Activated gamma-delta T cell treated with anti-CD3 and anti-CD28 coated beads, Interleukin-2, amount 50 U/mL, for 16 hours (primary cell): ENCODE measurements around the gene TWF2.
A peak's percentile ranks its signal among the peaks of the same experiment; 100 is the strongest.

Experiments
- DNase-seq: peaks from one replicate; pipeline ENCODE4 v3.0.0-alpha.2; 2020; ENCODE audit warnings: low read depth

TWF2 gene

DNA sequence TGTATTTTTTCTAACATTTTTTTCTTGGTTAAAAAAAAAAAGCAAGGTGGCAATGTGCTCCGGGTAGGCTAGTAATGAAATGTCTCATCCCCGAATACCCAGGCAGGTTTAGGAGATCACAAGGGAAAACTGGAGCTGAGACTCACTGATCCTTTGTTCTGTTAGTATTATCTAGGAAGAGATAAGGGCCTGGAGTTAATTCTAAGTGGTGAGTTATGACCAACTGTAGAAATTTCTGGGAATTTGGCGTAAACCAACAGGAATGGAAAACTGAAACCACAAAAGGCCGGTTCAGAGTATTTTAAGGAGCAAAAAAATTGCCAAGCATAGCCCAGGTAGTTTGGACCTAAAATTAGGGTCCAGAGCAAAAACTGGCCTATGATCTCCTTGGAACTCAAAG, 19.0 kb upstream of the TWF2 start:
- DNase-seq: no peak

DNA sequence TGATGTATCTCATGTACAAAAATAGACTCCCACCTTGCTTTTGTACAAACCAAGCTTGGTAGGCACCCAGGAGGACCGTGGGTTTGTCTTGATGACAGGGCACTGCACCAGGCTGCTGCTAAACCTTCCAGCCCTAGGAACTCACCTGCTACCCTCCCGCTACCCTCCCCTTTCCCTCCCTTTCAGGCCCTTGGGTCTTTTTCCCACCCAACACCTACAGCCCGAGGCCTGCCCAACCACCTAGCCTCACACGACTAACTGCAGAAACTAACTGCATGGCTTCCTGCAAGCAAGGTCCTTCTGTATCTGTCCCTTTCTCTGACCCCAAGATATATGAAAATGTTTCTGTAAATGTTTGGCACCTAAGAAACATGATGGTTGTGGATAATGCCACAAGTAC, 17.7 kb upstream of the TWF2 start:
- no peak for DNase-seq

DNA sequence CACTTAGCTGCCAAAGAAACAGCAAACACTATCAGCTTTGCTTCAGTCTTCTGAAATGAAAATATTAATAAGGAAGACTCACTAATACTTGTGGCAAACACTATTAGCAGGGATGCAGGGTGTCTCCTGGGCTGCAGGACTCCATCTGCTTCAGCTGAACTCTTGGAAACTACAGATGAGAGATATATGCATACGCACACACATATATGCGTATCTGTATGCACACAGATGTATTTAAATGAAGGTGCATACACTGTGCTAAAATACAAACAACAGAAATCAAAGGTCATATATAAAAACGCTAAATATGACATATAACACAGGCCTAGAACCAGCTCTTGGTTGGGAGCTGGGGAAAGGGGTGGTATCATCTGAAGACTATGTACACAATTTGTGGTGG, 17.2 kb upstream of the TWF2 start:
- DNase-seq: no peak

DNA sequence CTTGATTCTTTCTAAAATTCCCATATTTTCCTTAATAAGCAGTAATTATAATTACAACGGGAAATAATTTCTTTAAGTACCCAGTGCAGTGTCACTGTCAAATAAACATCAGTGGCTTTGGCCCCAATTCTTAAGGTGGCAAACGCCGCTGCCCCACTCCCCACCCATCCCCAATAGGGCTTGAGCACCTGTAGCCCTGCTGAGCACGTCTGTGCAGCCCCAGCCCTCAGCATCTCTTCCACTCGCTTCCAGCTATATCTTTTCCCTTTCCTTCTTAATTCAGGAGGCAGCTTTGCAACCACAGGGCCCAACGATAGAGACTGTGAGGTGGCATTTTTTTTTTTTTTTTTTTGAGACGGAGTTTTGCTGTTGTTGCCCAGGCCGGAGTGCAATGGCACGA, 15.7 kb upstream of the TWF2 start:
- DNase-seq: no peak

DNA sequence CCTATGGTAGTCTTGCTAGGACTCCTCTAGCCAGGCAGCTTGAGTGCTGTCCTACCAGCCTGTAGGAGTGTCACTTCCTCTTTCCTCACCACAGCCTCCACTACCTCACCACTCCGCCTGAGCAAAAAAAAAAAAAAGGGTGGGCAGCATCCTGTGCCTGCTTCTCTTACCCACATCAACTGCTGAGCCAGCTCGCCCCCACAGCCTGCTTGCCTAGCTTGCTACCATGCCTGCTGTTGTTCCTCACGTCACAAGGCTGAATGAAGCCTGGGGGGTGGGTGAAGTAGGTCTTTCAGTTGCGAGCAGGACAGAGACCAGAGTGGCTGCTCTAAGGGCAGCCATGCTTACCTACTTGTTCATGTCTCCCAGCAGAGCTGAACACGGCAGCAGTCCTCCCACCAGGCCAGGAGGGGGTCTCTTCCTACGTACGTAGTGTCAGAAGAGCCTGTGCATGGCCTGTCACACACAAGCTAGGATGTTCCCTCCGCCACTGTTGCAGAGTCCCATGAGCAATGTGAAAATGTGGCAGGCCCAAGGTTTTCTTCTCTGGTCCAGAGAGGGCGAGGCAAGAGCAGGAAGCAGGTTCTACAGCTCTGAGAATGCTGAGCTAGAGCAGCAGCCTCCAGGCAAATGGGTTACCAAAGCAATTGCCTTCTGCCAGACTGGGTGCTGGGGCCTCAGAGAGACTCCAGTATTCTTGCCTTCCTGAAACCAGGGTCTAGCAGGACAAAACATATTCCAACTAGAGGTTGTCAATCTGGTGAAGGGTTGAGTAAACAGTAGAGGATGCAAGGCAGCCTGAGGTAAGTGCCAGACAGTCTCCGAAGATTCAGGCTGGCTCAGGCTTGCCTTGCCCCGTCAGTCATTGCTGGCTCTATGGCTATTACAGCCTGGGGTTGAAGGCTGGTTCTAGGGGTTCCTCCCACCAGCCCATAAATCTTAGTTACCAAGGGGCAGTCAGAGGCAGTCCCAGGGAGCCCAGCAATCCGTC, 14.7 kb upstream of the TWF2 start:
- DNase-seq: peak; percentile 83

DNA sequence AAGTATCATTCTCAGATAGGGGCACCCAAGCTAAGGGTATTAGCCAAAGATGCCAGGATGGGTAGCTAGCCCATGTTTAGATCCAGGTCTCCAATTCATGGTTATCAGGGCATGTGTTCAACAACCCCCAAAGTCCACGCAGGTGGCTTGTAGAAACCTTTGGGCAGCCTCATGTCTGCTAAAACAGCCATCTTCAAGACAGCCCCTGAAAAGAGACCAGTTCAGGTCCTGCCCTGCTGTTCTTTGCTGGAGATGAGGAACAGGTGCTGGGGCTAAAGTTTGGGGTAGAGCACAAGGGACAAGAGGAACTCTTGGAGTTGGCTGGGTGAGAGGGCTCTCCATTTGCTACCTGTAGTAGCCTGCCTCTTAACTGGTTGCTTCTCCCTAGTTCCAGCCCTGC, 11.2 kb upstream of the TWF2 start:
- no peak for DNase-seq

- DNase-seq: no peak
Measured at GRCh38 chr3:52249683-52250082, 10.7 kb upstream of the TWF2 start.

GRCh38 chr3:52248816-52249547, 10.0 kb upstream of the TWF2 start:
- no peak for DNase-seq

DNA sequence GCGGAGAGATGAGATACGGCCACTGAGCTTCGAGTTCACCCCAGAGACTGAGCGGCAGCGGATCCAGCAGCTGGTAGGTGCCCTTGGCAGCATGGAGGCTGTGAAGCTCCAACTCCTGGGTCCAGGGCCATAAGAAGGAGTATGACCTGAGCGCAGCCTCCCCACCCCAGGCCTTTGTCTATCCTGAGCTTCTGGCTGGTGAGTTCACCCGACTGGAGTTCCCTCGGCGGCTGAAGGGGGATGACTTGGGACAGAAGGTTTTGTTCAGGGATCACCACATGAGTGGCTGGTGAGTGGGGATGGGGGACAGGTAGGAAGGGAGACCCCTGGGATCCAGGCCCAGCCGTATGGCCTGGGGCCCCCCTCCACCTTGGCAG, 9.2 kb upstream of the TWF2 start:
- no peak for DNase-seq

- no peak for DNase-seq
Measured at GRCh38 chr3:52247409-52248164, 8.6 kb upstream of the TWF2 start.

GRCh38 chr3:52246728-52247408, 7.9 kb upstream of the TWF2 start:
- no peak for DNase-seq

DNA sequence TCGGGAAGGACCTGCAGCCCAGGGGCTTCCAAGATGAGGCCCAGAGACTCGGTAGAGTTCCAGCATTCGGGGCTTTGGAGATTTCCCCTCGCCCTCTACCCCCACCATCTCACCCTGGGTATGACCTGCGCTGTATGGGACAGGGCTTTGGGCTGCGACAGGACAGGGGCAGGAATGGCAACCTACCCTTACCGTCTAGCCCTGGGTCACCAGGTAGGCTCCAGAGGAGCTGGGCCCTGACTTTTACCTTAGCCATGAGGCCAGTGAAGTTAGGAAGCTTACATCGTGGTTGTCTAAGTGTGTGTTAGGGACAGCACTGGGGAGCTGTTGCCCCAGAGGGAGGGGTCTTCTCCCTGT, 7.3 kb upstream of the TWF2 start:
- no peak for DNase-seq

DNA sequence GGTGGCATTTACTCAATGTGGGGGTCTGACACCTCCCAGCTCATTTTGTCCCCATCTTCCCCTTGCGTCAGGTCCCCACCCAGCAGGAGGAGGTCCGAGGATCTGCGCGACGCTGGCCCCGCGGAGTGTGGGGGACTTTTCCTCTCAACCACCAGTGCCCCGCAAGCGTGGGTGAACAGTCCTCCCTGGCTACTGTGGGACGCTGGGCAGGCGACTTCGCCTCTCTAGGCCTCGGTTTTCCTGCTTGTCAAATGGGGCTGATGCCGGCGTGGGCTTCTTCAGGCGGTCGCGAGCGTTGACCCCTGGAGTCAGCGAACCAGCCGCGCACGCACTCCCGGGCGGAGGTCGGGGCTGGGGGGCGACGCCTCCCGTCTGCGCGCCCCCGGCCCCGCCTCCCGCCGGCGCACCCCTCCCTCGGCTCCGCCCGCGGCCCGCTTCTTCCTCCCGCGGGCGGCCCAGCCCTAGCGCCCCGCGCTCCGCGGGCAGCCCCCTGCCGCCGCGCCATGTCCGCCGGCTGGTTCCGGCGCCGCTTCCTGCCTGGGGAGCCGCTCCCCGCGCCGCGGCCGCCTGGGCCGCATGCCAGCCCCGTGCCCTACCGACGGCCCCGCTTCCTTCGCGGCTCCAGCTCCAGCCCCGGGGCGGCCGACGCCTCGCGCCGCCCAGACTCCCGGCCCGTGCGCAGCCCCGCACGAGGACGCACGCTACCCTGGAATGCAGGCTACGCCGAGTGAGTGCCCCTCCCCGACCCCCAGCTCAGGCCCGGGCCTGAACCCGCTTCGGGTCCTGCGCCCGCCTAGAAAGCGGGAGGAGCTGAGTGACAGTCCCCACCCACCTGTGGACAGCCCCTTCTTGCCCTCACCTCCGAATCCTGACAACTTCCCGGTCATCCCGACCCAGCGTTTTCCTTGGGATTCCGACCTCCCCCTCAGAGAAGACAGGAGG, 6.6 kb upstream of the TWF2 start, which contains the start of gene PPM1M:
Gene PPM1M, plus strand, starts transcription at position 438 of the 942 bp plus-strand sequence. Its CDS starts 66 bp downstream, at position 504.
- DNase-seq: peak; percentile 51

GRCh38 chr3:52243791-52244628, 5.1 kb upstream of the TWF2 start:
- DNase-seq: no peak

GRCh38 chr3:52242039-52242438, 3.1 kb upstream of the TWF2 start:
- DNase-seq: no peak

DNA sequence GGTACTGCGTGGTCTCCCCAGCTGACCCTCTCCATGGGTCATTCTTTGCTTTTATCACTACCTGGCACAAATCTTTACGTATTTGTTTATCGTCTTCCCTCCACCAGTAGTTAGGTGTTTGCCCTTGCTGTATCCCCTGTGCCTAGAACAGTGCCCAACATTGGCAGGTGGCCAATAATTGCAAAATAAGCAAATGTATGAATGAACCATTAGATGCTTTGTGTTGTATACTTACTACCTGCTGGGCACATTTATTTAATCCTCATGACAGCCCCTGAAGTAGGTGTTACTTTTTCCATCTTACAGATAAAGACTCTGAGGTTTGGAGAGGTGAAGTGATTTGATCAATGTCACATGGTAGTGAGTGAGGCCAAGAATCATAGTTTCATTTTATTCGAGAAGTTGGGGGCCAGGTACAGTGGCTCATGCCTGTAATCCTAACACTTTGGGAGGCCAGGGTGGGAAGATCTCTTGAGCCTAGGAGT, 2.0 kb upstream of the TWF2 start:
- no peak for DNase-seq

- peak; percentile 42 for DNase-seq
Measured at GRCh38 chr3:52240059-52240885, 1.3 kb upstream of the TWF2 start.

DNA sequence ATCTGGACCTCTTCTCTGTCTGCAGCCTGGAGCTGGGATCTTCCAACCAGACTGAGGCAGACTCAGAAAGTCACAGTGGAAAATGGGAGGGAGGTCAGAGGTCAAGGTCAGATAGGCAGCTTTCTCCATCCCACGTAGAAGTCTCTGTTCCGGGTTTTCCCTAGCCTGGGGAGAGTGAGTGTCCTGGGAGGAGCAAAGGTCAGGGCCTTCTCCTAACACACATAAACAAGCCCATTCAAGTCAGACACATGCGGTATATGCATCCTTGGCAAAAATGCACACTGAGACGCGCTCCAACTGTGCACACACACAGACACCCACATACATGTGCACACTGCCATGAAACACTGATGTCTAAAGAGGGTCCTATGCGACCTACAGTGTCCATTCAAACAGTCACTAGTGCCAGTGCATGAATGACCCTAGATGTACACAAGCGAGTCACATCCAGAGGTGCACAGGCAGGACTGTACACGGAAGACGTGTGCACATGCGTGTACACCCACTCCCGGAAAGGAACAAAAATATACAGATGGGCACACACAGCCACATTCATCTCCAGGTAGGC, 681 bp downstream of the TWF2 start:
- DNase-seq: no peak
